Natural killer cell (primary cell): ENCODE results near the gene ELF5. TPM values are rescaled to one million over a fixed set of nuclear protein-coding genes. Genes with fewer than 3 reads are reported as not detected.

Experiments
- ATAC-seq, 3 donors: fragments of 150-1000 bp in 2 of 3; fragments of 200-7000 bp in 1 of 3; cut with Tn5 transposase; 1 replicate in 1 of 3; 2 replicates in 2 of 3; pipeline ENCODE4 v1.10.0; 2021; ENCODE audit warnings: mild to moderate bottlenecking in 2 of 3, moderate library complexity in 2 of 3
- DNase-seq, 2 donors: peaks; one replicate each; pipeline versions ENCODE4 v3.0.0 to v3.0.0-alpha.2; 2013 to 2021; ENCODE audit warnings: mixed read lengths in 1 of 2
- H3K27ac ChIP-seq: one replicate; pipeline ENCODE4 v1.5.1; 2013; ENCODE audit warnings: mild to moderate bottlenecking, low read length
- H3K27me3 ChIP-seq: one replicate; pipeline ENCODE4 v1.6.1; 2013; ENCODE audit warnings: low read length; ENCODE audit not compliant: control insufficient read depth, insufficient read depth
- H3K36me3 ChIP-seq: one replicate; pipeline ENCODE4 v1.6.1; 2013; ENCODE audit warnings: low read length; ENCODE audit not compliant: control insufficient read depth, insufficient read depth
- H3K4me1 ChIP-seq: one replicate; pipeline ENCODE4 v1.6.1; 2013; ENCODE audit warnings: low read length; ENCODE audit not compliant: control insufficient read depth, insufficient read depth
- H3K4me3 ChIP-seq: one replicate; pipeline ENCODE4 v1.5.1; 2013; ENCODE audit warnings: low read length
- H3K9me3 ChIP-seq: one replicate; pipeline ENCODE4 v1.6.1; 2013; ENCODE audit warnings: low read length; ENCODE audit not compliant: control insufficient read depth, insufficient read depth
- H3K27ac Mint-ChIP-seq, 2 donors: one replicate each; pipeline ENCODE4 v1.8.0; 2022; ENCODE audit warnings: mild to moderate bottlenecking in 2 of 2, mixed read lengths in 2 of 2, moderate library complexity in 1 of 2
- H3K27me3 Mint-ChIP-seq, 2 donors: one replicate each; pipeline ENCODE4 v1.8.0; 2022; ENCODE audit warnings: low read depth in 2 of 2, mixed read lengths in 2 of 2
- H3K36me3 Mint-ChIP-seq: one replicate; pipeline ENCODE4 v1.8.0; 2022; ENCODE audit warnings: mixed read lengths
- H3K4me1 Mint-ChIP-seq, 2 donors: one replicate each; pipeline ENCODE4 v1.8.0; 2022; ENCODE audit warnings: mixed read lengths in 2 of 2
- H3K4me3 Mint-ChIP-seq: one replicate; pipeline ENCODE4 v1.8.0; 2022; ENCODE audit warnings: mild to moderate bottlenecking, moderate library complexity, mixed read lengths
- H3K9me3 Mint-ChIP-seq, 2 donors: one replicate each; pipeline ENCODE4 v1.8.0; 2022; ENCODE audit warnings: mixed read lengths in 2 of 2
- CTCF ChIP-seq: fragments of 200-600 bp; IDR thresholded peaks from one replicate; pipeline ENCODE4 v1.8.0; 2022; ENCODE audit warnings: antibody characterized with exemption
- WGBS: methylation state at CpG from one replicate; pipeline ENCODE4 v1.1.7; 2013; ENCODE audit warnings: missing lambda C conversion rate; ENCODE audit not compliant: insufficient coverage; 5-methylcytosine and 5-hydroxymethylcytosine counted together
- intact Hi-C: fragments of 100-400 bp; cut with micrococcal nuclease; formaldehyde crosslinking; loops from one replicate; pipeline ENCODE4 v1.14.2; 2022
- total RNA-seq, 4 donors: library from RNA; stranded (reverse); fragments of 120-200 nt in 1 of 4; gene quantifications; one replicate each; pipeline versions ENCODE4 v1.2.3 to v1.2.4, GENCODE V29; 2013 to 2022

ELF5 gene
- total RNA-seq, 3 donors from 2014 or later (not counting 1 experiment from before 2014, with no cell fraction given) = not detected

- H3K4me3 ChIP-seq = no peak overlapping the region
- Mint-ChIP-seq H3K27me3 (no peaks in the 10 kb centered on the region), H3K4me1 (no peaks in the 10 kb centered on the region), H3K4me3 (no peak overlapping the region), H3K36me3 (no peaks in the 10 kb centered on the region), H3K9me3 (no peaks in the 10 kb centered on the region), H3K27ac (no peak overlapping the region)
- H3K27ac ChIP-seq = no peak overlapping the region
- intact Hi-C loops = no loop called here
- no peaks in the 10 kb centered on the region for H3K9me3 ChIP-seq
- 39% methylated on average over 4 of the region's 5 CpGs for WGBS
- no peak for TF ChIP-seq CTCF
- no peaks in the 10 kb centered on the region for H3K27me3 ChIP-seq
- DNase-seq = no peak
- H3K36me3 ChIP-seq = no peaks in the 10 kb centered on the region
- ATAC-seq = no peak
- H3K4me1 ChIP-seq = no peaks in the 10 kb centered on the region
Measured at GRCh38 chr11:34509336-34509876, 4.2 kb downstream of the ELF5 start.

GRCh38 chr11:34508524-34508923 is 5.1 kb downstream of the ELF5 start:
- Mint-ChIP-seq H3K27ac (no peak overlapping the region), H3K27me3 (no peaks in the 10 kb centered on the region), H3K36me3 (no peaks in the 10 kb centered on the region), H3K9me3 (no peaks in the 10 kb centered on the region), H3K4me3 (no peak overlapping the region), H3K4me1 (no peaks in the 10 kb centered on the region)
- H3K9me3 ChIP-seq = no peaks in the 10 kb centered on the region
- no peak for ATAC-seq
- no peak overlapping the region for H3K27ac ChIP-seq
- H3K4me3 ChIP-seq = no peak overlapping the region
- H3K36me3 ChIP-seq = no peaks in the 10 kb centered on the region
- no peaks in the 10 kb centered on the region for H3K4me1 ChIP-seq
- TF ChIP-seq CTCF = no peak
- DNase-seq = no peak
- no peaks in the 10 kb centered on the region for H3K27me3 ChIP-seq
- intact Hi-C loops = no loop called here
- no CpG with 5 or more reads among the region's 2 CpGs for WGBS

- Mint-ChIP-seq H3K27ac (no peak overlapping the region), H3K36me3 (no peaks in the 10 kb centered on the region), H3K4me3 (no peak overlapping the region), H3K4me1 (no peaks in the 10 kb centered on the region), H3K9me3 (no peaks in the 10 kb centered on the region), H3K27me3 (no peaks in the 10 kb centered on the region)
- DNase-seq = no peak
- H3K36me3 ChIP-seq = no peaks in the 10 kb centered on the region
- 94% methylated on average over 2 of the region's 5 CpGs for WGBS
- no peaks in the 10 kb centered on the region for H3K9me3 ChIP-seq
- ATAC-seq = no peak
- TF ChIP-seq CTCF = no peak
- H3K4me1 ChIP-seq = no peaks in the 10 kb centered on the region
- intact Hi-C loops = no loop called here
- no peak overlapping the region for H3K27ac ChIP-seq
- H3K27me3 ChIP-seq = no peaks in the 10 kb centered on the region
- H3K4me3 ChIP-seq = no peak overlapping the region
Measured at GRCh38 chr11:34507610-34508009, 6.0 kb downstream of the ELF5 start.

GRCh38 chr11:34507156-34507555 is 6.4 kb downstream of the ELF5 start:
- Histone ChIP-seq H3K27me3 (no peaks in the 10 kb centered on the region), H3K9me3 (no peaks in the 10 kb centered on the region), H3K27ac (no peak overlapping the region), H3K4me3 (no peak overlapping the region), H3K4me1 (no peaks in the 10 kb centered on the region), H3K36me3 (no peaks in the 10 kb centered on the region)
- no peak for TF ChIP-seq CTCF
- Mint-ChIP-seq H3K4me1 (no peaks in the 10 kb centered on the region), H3K36me3 (no peaks in the 10 kb centered on the region), H3K4me3 (no peak overlapping the region), H3K9me3 (no peaks in the 10 kb centered on the region), H3K27me3 (no peaks in the 10 kb centered on the region), H3K27ac (no peak overlapping the region)
- intact Hi-C loops = no loop called here
- ATAC-seq (no peak), DNase-seq (no peak)
- WGBS = 85% methylated on average over 6 of the region's 6 CpGs
